ENCODE data around the gene SYT1. TPM values are rescaled to one million over a fixed set of nuclear protein-coding genes. Genes with fewer than 3 reads are reported as not detected.

SYT1 gene
- total RNA-seq, 1 experiment from 2014 or later = 80.9 TPM

DNA sequence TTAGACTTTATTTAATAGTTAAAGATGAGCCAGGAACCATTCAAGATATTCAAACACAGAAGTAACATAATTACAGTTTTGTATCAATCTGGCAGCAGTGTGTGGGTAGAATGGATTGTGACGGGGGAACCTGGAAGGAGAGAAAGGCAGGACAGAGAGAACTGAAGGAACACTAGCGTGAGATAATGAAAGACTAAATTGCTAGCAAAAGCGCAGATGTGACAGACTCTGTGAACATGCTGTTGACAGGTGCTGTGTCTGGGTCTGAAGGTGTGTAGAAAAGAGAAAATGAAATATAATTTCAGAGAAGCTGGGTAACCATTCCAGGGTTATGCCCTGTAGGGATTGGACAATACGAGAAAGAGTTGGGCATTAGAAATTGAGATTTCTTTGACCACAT, 372.3 kb downstream of the SYT1 start:
- BruUV-seq (replicated peaks) = no TSS peak
- DNase-seq (ENCODE audit: low spot score) = no peak
- Histone ChIP-seq H3K9me3 (ENCODE audit: low read depth, low read length, poor library complexity, severe bottlenecking) (peaks cover under 1% of the 10 kb centered on the region), H3K27me3 (replicated peaks; ENCODE audit: insufficient read depth, low read depth, low read length, poor library complexity) (no peaks in the 10 kb centered on the region), H3K4me3 (ENCODE audit: low read depth, low read length, poor library complexity, severe bottlenecking) (no peak overlapping the region), H3K4me1 (ENCODE audit: insufficient read depth, low read length, poor library complexity, severe bottlenecking) (peaks cover 7% of the 10 kb centered on the region), H3K27ac (ENCODE audit: low read depth, low read length, poor library complexity, severe bottlenecking) (no peak overlapping the region), H3K36me3 (ENCODE audit: insufficient read depth, low read length, poor library complexity, severe bottlenecking) (peaks cover 5% of the 10 kb centered on the region)
- no peak for TF ChIP-seq EZH2 (IDR thresholded peaks at IDR 0.05; ENCODE audit: borderline replicate concordance, low read depth, low read length, poor library complexity, severe bottlenecking)
- TF ChIP-seq, protein P1, sequence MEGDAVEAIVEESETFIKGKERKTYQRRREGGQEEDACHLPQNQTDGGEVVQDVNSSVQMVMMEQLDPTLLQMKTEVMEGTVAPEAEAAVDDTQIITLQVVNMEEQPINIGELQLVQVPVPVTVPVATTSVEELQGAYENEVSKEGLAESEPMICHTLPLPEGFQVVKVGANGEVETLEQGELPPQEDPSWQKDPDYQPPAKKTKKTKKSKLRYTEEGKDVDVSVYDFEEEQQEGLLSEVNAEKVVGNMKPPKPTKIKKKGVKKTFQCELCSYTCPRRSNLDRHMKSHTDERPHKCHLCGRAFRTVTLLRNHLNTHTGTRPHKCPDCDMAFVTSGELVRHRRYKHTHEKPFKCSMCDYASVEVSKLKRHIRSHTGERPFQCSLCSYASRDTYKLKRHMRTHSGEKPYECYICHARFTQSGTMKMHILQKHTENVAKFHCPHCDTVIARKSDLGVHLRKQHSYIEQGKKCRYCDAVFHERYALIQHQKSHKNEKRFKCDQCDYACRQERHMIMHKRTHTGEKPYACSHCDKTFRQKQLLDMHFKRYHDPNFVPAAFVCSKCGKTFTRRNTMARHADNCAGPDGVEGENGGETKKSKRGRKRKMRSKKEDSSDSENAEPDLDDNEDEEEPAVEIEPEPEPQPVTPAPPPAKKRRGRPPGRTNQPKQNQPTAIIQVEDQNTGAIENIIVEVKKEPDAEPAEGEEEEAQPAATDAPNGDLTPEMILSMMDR (conservative IDR thresholded peaks at IDR 0.05; ENCODE audit: low read depth, low read length) = no peak
- intact Hi-C loops (cut with micrococcal nuclease; ENCODE audit: unreplicated experiment) = no loop called here
- POLR2A ChIA-PET (ENCODE audit: low non-redundant PET) = interaction anchor here (0.5 kb wide), 1 partner anchor 112 kb away, joined by 3 read pairs; no protein-coding TSS in a partner anchor
- CTCF ChIA-PET = no interaction called here

DNA sequence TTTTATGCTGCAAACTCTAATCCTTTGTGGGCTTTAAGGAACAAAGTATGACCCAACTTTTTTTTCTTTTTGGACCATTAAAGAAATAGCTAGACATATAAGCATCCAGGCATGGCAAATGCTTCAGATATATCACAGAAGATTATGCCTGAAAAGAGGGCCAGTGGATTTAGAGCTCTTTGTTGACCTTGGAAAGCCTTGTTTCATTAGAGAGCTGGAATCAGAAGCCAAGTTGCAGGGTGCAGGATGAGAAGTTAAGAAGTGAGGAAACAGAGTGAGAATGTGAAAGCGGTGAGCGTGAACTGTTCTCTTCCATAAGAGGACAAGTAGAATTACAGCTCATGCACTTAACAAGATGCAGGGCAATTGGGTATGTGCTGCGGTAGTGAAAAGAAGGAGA, 373.7 kb downstream of the SYT1 start:
- no TSS peak for BruUV-seq (replicated peaks)
- ChIA-PET CTCF (no interaction called here), POLR2A (ENCODE audit: low non-redundant PET) (no interaction called here)
- H3K4me1 ChIP-seq (ENCODE audit: insufficient read depth, low read length, poor library complexity, severe bottlenecking) = peaks cover 7% of the 10 kb centered on the region
- DNase-seq (ENCODE audit: low spot score) = no peak
- intact Hi-C loops (cut with micrococcal nuclease; ENCODE audit: unreplicated experiment) = no loop called here
- no peak for TF ChIP-seq EZH2 (IDR thresholded peaks at IDR 0.05; ENCODE audit: borderline replicate concordance, low read depth, low read length, poor library complexity, severe bottlenecking)
- TF ChIP-seq, protein P1 (conservative IDR thresholded peaks at IDR 0.05; ENCODE audit: low read depth, low read length) = no peak
- no peaks in the 10 kb centered on the region for H3K27me3 ChIP-seq (replicated peaks; ENCODE audit: insufficient read depth, low read depth, low read length, poor library complexity)
- H3K9me3 ChIP-seq (ENCODE audit: low read depth, low read length, poor library complexity, severe bottlenecking) = peaks cover 5% of the 10 kb centered on the region
- H3K27ac ChIP-seq (ENCODE audit: low read depth, low read length, poor library complexity, severe bottlenecking) = no peak overlapping the region
- no peak overlapping the region for H3K4me3 ChIP-seq (ENCODE audit: low read depth, low read length, poor library complexity, severe bottlenecking)
- H3K36me3 ChIP-seq (ENCODE audit: insufficient read depth, low read length, poor library complexity, severe bottlenecking) = peaks cover 13% of the 10 kb centered on the region

DNA sequence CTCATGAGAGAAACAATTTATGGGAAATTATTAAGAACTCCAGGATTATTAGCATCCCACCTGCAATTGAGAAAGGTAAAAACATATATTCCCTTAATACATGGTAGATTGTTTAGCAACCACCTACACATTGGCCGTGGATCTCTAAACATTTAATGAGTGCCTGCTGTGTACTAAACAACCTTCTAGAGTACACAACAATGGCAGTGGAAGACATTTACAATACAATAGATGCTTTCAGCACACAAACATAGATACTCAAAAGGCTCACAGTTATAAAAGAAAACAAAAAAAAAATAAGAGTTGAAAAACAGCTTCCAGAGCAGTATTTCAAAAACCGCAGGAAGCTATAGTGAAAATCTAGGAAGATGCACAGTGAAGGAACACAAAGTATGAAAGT, 382.9 kb downstream of the SYT1 start:
- Histone ChIP-seq H3K36me3 (ENCODE audit: insufficient read depth, low read length, poor library complexity, severe bottlenecking) (peaks cover 6% of the 10 kb centered on the region), H3K27ac (ENCODE audit: low read depth, low read length, poor library complexity, severe bottlenecking) (no peak overlapping the region), H3K4me3 (ENCODE audit: low read depth, low read length, poor library complexity, severe bottlenecking) (no peak overlapping the region), H3K27me3 (replicated peaks; ENCODE audit: insufficient read depth, low read depth, low read length, poor library complexity) (no peaks in the 10 kb centered on the region), H3K9me3 (ENCODE audit: low read depth, low read length, poor library complexity, severe bottlenecking) (no peaks in the 10 kb centered on the region), H3K4me1 (ENCODE audit: insufficient read depth, low read length, poor library complexity, severe bottlenecking) (no peaks in the 10 kb centered on the region)
- TF ChIP-seq, protein P1 (conservative IDR thresholded peaks at IDR 0.05; ENCODE audit: low read depth, low read length) = no peak
- no peak for TF ChIP-seq EZH2 (IDR thresholded peaks at IDR 0.05; ENCODE audit: borderline replicate concordance, low read depth, low read length, poor library complexity, severe bottlenecking)
- POLR2A ChIA-PET (ENCODE audit: low non-redundant PET) = no interaction called here
- no peak for DNase-seq (ENCODE audit: low spot score)
- no TSS peak for BruUV-seq (replicated peaks)
- CTCF ChIA-PET = no interaction called here
- intact Hi-C loops (cut with micrococcal nuclease; ENCODE audit: unreplicated experiment) = no loop called here

All from A673 (cell line).